ENCODE results near the gene SYN1.

SYN1 gene

GRCh38 chrX:47593522-47593921 is 26.1 kb downstream of the SYN1 start:
- no peak for FAIRE-seq

- FAIRE-seq, result no peak
Measured at GRCh38 chrX:47590984-47591383, 28.7 kb downstream of the SYN1 start.

GRCh38 chrX:47587906-47588735 is 31.5 kb downstream of the SYN1 start:
- FAIRE-seq, result no peak

- no peak for FAIRE-seq
Measured at GRCh38 chrX:47587091-47587891, 32.4 kb downstream of the SYN1 start.

GRCh38 chrX:47586043-47586787 is 33.4 kb downstream of the SYN1 start:
- no peak for FAIRE-seq

GRCh38 chrX:47585273-47585672 is 34.4 kb downstream of the SYN1 start:
- FAIRE-seq, result no peak

- FAIRE-seq, result no peak
Measured at GRCh38 chrX:47584714-47585113, 34.9 kb downstream of the SYN1 start.

GRCh38 chrX:47583240-47583861 is 36.3 kb downstream of the SYN1 start:
- FAIRE-seq, result no peak

GRCh38 chrX:47581731-47582647 is 37.7 kb downstream of the SYN1 start, which contains the start of gene TIMP1:
Gene TIMP1 (plus strand): TSS chrX:47582436. CDS start chrX:47583416, 980 bp downstream.
- FAIRE-seq, result no peak

- no peak for FAIRE-seq
Measured at GRCh38 chrX:47579537-47579936, 40.1 kb downstream of the SYN1 start.

GRCh38 chrX:47578692-47579091 is 41.0 kb downstream of the SYN1 start:
- no peak for FAIRE-seq

- no peak for FAIRE-seq
Measured at GRCh38 chrX:47577901-47578300, 41.8 kb downstream of the SYN1 start.

- no peak for FAIRE-seq
Measured at GRCh38 chrX:47577424-47577823, 42.2 kb downstream of the SYN1 start.

- no peak for FAIRE-seq
Measured at GRCh38 chrX:47576021-47576898, 43.4 kb downstream of the SYN1 start.

- no peak for FAIRE-seq
Measured at GRCh38 chrX:47574547-47575301, 44.9 kb downstream of the SYN1 start.

- FAIRE-seq, result no peak
Measured at GRCh38 chrX:47574076-47574546, 45.5 kb downstream of the SYN1 start.

- no peak for FAIRE-seq
Measured at GRCh38 chrX:47573341-47574075, 46.1 kb downstream of the SYN1 start.

- no peak for FAIRE-seq
Measured at GRCh38 chrX:47572773-47573340, 46.8 kb downstream of the SYN1 start.

- FAIRE-seq, result no peak
Measured at GRCh38 chrX:47571896-47572295, 47.8 kb downstream of the SYN1 start.

All from TTC549 (cell line).